WI38 (cell line): Measurements from ENCODE around the gene PDXK.

Experiments used
- H3K4me3 ChIP-seq: 2 replicates; pipeline ENCODE4 v1.5.1; 2011; ENCODE audit warnings: low read depth, mild to moderate bottlenecking, control low read depth, low read length
- CTCF ChIP-seq: IDR thresholded peaks from 2 replicates; pipeline ENCODE4 v1.5.1; 2012; ENCODE audit warnings: low read depth, mild to moderate bottlenecking, control low read depth, low read length

PDXK gene

GRCh38 chr21:43760391-43760958, 41.5 kb downstream of the PDXK start:
- no peak for TF ChIP-seq CTCF
- H3K4me3 ChIP-seq, result no peak overlapping the region

DNA sequence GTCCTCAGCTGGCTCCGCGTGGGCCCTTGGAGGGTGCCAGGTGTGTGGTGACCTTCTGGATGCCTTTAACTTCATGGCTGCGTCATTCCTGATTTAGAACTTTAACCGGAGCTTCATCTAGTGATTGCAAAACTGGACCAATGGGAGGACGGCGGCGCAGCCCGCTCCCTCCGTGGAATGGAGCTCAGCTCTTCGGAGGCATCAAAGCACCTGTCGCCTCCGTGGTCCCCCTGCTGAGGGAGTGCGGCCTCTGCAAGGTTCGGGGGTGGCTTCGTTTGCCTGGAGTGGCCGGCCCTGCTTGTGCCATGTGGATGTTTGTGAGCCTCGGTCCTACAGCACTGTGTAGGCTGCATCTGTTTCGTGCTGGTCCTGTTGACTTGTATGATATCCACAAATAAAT, 43.0 kb downstream of the PDXK start:
- no peak for TF ChIP-seq CTCF
- no peak overlapping the region for H3K4me3 ChIP-seq

DNA sequence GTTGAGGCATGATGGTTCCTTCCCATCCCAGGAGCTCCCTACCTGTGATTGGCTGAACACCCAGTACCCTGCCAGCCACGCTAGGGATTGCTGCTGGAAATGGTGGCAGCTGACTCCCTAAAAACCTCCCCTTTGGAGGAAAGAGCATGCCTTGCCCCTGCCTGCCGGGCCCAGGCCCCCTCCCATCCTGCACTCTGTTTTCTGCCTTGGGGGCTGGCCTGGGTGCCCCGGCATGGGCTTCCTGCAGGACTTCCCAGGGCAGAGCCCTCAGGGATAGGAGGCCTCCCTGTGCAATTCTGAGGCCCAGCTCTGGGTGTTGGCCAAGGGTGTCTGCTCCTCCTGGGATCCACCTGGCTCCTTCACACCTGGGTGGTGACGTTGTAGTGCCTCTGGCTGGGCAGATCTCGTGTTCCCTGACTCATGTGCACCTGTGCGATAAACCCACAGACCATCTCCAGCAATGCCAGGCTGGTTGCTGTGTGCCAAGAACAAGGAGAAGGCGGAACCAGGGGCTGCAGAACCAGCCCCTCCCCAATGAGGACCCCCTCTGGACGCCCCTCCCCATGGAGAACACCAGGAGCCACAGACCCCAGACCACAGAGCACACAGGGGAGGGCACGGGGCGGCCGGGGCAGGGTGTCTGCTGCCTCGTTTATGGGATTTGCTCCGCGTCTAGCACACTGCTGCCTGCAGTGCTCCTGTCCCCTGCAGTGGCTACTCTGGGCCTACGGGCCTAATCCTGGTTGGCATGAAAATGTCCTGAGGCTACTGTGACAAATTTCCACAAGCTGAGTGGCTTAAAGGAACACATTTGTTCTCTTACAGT, 43.6 kb downstream of the PDXK start:
- no peak overlapping the region for H3K4me3 ChIP-seq
- TF ChIP-seq CTCF, result no peak

GRCh38 chr21:43763901-43764523, 45.1 kb downstream of the PDXK start:
- no peak for TF ChIP-seq CTCF
- H3K4me3 ChIP-seq, result no peak overlapping the region

DNA sequence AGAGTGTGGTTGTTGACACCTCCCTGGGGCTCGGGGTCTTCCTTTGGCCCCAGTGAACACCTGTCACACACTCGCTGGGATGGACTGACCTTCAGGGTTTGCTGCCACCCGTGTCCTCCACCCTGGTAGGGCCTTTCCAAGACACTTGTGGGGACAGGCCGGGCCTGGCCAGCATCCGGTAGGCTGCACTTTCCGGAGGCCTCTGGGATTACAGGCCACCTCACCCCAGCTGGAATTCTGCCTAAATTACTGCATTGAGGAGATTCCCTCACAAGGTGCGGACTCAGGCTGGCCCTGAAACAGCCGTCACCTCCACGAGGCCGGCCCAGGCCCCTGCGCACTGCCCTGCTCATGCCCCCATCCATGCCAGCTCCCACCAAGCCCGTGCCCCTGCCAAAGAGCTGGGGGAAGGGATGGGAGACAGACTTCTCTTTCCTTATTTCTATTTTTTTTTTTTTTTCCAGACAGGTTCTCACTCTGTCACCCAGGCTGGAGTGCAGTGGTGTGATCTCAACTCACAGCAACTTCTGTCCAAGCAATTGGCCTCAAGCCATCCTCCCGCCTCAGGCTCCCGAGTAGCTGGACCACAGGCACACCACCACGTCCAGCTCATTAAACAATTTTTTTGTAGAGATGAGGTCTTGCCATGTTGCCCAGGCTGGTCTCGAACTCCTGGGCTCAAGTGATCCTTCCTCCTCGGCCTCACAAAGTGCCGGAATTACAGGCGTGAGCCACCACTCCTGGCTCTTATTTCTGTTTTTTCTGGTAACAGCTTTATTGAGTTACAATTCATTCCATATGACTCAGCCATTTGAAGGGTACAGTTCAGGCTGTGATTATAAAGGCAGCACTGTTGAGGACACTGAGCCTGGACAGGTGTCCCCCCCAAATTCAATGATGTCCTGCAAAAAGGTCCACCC, 45.9 kb downstream of the PDXK start:
- no peak for TF ChIP-seq CTCF
- H3K4me3 ChIP-seq, result no peak overlapping the region

DNA sequence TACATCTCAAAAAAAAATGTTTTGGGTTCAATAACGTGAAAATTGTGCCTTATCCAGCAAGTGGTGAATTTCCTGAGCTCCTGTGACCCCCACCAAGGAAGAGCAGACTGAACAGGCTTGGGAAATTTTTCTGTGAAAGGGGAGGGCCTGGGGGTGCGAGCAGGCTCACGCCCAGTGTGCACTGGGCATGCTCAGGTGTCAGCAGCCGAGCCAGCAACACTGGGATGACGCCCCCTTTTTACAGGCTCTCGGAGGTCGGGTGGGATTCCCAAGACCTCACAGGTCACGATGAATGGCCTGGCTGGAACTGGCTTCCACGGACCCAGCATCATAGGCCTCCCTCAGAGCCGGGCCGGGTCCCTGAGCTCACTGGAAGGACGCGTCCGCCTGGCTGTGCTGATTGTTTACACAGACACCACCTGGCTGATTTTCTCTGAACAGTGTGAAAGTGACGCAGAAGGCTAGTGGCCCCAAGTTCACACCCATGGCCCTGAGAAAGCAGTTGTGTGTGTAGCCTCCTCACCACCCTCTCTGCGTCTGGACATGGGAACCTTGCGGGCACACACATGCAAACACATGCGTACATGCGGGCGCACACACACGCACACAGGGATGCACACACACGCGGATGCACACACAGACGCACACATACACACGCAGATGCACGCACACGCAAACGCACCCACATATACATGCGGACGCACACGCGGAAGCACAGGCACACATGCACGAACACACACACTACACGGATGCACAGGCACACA, 48.0 kb downstream of the PDXK start:
- H3K4me3 ChIP-seq, result no peak overlapping the region
- TF ChIP-seq CTCF, result no peak
